H1 (cell line): Measurements from ENCODE around the gene METTL21A. TPM values are rescaled to one million over a fixed set of nuclear protein-coding genes. Genes with fewer than 3 reads are reported as not detected.

Experiments used
- BRCA1 ChIP-seq: IDR thresholded peaks from 2 replicates; pipeline ENCODE4 v1.6.1; 2012; ENCODE audit warnings: low read depth, low read length, improper control_type of control experiment
- CHD7 ChIP-seq: fragments of 300-600 bp; sonication (generic); IDR thresholded peaks from 2 replicates; pipeline ENCODE4 v1.7.1; 2012; ENCODE audit warnings: low read length, moderate library complexity, mild to moderate bottlenecking, inconsistent platforms; ENCODE audit not compliant: insufficient replicate concordance
- polyA plus RNA-seq, 7 experiments: library from polyadenylated mRNA; depleted of rRNA in 3 of 7; stranded (reverse) in 5 of 7; unstranded in 2 of 7; fragments of >200 nt in 5 of 7; fragments of 200-250 nt in 2 of 7; gene quantifications; 1 replicate in 5 of 7; 2 replicates in 1 of 7; 4 replicates in 1 of 7; pipeline versions ENCODE4 v1.2.1 to v1.2.3, GENCODE V29; 2011 to 2013; ENCODE audit warnings: missing spikeins in 2 of 7, mixed read lengths in 2 of 7
- total RNA-seq: library from RNA; stranded (reverse); fragmentation: NEBNext Ultra II Directional; extraction: Animal tissue kit (Norgen Biotek cat#: 25700); gene quantifications from 2 replicates; pipeline ENCODE4 v1.2.1, GENCODE V29; 2021

The METTL21A gene
- total and polyA plus RNA-seq, 2 of the 8 experiments (the other 6 are each of a cell fraction or from before 2014, with no cell fraction given), result 36.2 to 55.0 TPM

- TF ChIP-seq BRCA1 (no peak), CHD7 (no peak)
Observed at GRCh38 chr2:207629553-207629952, 4.4 kb upstream of the METTL21A start (continued).
